DMS153 (cell line): Measurements from ENCODE around the gene RAB43.

Experiments used
- DNase-seq: peaks from one replicate; lab custom pipeline; 2025; lab: John Stamatoyannopoulos, UW

The RAB43 gene

DNA sequence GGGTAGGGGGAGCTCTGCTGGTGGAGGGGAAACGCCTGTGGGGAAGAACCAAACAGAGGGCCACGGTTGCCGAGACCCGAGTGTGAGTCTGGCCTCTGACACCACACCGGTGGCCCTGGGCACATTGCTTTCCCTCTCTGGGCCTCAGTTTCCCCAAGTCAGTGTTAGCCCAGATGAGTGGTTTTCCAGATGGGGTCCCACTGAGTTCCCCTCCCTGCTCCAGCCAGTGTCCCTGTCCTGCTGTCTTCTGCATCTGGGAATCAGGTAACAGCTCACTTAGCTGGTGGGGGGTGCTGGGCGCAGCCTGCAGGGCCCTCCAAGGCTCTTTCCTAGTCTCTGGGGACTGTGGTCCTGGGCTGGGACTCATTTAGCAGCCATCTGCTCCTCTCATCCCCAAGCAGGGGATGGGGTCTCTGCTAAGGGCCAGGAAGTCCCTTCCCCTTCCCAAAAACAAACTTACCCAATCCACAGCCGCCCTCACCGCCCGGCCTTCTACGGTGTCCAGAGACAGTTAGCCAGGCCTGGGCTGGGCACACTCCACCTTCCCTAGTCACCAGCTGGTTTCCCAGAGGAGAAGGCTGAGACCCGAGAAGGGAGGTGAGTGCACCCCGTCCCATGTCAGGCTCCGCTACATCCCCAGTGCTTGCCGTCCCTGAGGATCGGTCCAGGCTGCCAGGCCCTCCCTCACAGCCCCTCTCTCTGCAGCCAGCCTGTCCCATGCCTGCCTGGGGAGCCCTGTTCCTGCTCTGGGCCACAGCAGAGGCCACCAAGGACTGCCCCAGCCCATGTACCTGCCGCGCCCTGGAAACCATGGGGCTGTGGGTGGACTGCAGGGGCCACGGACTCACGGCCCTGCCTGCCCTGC, 60.3 kb downstream of the RAB43 start:
- no peak for DNase-seq

DNA sequence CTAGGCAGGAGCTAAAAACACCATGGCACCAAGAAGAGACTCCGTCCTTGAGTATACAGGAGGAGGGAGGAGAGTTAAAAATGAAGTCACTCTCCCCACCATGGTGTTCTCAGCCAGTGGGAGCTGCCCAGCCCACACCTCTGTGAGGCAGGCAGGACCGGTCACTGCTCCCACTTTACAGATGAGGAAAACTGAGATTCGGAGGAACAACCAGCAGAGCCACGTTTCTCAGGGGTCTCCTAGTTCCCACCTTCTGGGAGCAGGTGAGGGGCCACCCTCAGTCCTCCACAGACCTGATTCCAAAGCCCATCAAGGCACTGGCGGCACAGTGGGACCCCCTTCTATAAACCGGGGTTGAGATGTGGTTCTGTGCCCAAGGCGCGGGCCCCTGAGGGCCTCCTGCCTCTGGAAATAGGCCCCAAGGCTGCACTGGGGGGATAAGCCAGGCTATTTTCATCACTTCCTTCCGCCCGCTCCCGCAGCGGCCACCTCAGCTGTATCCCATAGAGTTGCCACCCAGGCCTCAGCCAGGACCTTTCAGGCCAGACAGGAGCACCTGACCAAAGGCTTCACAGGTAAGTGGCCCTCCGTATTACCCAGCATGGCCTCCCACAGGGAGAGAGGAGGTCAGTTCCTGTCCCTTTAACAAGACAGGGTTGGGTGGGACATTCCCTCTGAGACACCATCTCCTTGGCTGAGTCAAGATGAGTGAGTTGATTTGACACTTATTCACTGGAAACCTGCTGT, 61.2 kb downstream of the RAB43 start, which contains the start of gene GP9:
Gene GP9 (plus strand): TSS at position 504 of the 747 bp plus-strand sequence. CDS start 961 bp downstream, outside the sequence.
- no peak for DNase-seq

DNA sequence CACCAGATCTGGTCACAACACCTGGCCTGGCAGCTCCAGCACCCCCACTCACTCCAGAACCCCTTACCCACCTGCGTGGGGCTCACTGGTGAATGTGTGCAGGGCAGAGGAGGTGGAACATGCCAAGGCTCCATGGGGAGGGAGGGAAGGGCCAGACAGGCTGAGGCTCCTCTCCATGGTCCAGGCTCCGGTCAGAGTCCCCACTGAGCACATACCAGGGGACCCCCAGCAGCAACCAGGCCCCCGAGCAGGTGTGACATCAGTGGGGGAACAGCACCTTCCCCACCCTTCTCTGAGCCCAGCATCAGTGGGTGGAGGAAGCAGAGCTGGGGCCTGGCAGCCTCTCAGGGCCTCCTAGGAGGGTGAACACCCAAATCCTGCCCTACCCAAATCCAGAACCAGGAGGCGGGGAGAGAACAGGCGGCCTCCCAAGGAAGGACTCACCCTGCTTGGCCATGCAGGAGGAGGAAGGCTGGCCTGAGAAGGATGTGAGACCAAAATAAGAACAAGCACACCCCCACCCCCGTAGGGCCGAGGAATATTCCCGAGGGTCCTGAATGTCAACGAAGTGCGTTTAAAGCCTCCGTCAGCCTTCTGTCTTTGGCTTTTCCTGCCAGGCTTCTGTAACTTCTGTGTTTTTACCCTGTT, 62.2 kb downstream of the RAB43 start:
- no peak for DNase-seq

DNA sequence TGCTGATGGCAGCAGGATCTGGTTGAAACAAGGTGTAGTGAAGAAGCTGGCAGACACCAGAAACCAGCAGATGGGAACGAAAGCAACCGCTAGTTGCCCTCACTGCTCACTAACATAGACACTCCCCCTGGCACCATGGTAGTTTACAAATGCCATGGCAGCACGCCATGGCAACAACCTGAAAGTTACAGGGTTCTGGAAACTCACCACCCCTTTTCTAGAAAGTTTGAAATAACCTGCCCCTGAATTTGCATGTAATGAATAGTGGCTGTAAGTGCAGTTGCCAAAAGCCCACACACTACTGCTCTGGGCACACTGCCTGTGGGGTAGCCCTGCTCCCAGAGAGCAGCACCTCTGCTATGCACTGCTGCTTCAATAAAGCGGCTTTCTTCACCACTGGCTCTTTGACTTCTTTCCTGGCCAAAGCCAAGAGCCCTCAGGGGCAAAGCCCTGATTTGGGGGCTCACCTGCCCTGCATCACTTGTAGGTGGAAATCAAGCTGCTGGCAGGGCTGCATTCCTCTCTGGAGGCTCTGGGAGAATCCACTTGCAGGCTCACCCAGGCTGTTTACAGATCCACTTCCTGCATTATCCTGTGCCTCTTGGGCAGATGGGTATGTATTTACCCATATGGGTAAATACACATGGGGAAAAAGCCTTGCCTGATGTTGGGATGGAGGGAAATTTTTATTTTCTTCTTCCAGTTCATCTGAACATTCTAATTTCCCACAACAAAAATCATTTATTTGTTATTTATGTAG, 63.0 kb downstream of the RAB43 start:
- DNase-seq, result peak; percentile 75

DNA sequence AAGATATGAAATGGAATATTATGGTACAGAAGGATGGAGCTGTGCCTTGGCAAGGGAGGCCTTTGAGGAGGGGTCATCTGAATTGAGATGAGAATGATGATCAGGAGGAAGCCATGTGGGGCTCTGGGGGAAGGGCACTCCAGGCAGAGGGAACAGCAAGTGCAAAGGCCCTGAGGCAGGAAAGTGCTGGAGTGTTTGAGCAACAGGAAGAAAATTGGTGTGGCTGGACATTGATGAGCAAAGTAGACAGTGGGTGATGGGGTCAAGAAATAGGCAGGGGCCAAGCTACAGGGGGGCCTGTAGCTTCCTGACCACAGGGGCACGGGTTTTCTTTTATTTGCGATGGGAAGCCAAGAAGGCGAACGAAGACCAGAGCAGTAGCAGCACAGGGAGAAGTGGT, 64.4 kb downstream of the RAB43 start:
- DNase-seq, result no peak

DNA sequence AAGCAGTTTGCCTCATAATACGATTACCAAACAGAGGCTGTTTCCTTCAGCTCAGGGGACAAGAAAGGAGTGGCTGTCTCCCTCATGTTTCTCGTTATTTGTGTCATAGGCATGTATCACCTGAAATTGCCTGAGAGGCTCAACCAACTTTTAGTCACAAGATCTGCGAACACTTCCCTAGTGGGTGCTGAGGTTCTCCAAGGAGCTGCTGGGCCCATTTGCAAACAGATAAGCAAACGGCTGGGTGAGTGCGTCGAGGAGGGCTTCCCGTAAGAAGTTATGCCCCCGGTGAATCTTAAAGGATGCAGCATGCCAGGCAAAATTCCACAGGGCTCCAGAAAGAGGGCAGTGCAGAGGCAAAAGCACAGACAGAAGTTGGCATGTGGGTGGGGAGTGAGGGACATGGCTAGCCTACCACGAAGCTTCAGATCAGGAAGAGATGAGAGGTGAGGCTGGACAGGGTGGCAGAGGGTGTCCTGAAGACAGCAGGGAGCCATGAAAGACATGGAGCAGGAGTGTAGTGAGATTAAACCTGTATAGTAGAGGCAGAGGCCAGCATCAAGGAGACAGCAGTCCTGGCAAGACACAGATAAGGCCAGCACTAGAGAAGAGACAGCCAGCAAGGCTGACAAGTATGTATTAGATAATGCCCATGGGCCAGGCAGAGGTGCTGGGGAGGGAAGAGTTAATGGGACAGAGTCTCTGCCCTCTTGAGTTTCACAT, 65.0 kb downstream of the RAB43 start:
- DNase-seq, result no peak

DNA sequence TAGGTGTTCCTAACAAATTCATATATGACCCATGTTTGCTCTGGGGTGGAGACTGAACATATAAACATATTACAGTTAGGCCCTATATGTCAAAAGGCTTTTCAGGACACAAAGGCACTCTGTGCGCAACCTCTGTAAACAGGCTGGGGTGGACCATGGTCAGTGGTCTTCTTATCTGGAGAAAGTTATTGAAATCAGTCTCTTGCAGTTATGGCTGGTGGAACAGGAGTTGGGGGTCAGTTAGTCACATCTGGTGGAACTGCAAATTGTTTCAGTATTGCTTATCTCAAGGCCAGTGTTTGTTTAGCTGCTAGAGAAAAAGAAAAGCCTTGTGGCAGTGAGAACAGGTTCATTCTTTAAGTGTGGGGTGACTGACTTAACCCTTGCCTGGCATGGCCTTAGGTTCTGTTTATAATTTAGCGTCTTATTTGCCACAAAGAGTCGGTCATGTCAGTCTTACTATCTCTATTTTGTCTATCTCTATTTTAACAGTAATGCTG, 66.9 kb downstream of the RAB43 start:
- DNase-seq, result no peak

DNA sequence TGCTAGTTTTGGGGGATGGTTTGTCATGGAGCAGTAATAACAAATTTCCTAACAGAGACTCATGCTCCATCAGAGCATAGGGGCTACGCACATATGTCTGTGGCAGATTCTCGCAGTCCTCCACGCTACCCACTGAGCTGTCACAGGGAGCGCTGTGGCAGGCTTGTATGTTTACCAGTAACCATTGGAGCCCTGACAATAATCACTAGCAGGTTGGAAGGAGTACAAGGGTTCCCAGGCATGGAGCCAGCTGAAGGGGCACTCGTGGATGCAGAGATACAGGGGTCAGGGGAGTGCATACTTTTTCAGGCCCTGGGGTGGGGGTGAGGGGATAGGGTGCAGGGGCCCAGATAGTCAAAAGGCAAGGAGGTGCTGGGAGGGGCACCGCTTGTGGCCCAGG, 68.9 kb downstream of the RAB43 start:
- DNase-seq, result peak; percentile 47

DNA sequence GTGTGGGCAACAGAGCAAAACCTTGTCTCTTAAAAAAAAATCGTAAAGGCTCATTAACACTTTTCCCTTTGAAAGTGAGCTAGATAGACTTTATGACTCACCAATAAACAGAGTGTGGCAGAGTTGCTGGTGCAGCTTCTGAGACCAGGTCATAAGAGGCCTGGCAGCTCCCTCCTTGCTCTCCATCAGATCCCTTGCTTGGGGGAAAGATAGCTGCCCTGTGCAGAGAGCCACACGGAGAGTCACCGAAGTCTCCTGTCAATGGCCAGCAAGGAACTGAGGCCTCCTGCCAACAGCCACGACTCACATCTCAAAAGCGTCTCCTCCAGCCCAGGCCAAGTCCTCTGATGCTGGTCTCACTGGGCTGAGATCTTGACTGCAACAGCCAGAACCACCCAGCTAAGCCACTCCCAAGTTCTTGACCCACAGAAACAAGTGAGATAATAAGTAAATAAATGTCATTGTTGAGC, 69.7 kb downstream of the RAB43 start:
- no peak for DNase-seq

DNA sequence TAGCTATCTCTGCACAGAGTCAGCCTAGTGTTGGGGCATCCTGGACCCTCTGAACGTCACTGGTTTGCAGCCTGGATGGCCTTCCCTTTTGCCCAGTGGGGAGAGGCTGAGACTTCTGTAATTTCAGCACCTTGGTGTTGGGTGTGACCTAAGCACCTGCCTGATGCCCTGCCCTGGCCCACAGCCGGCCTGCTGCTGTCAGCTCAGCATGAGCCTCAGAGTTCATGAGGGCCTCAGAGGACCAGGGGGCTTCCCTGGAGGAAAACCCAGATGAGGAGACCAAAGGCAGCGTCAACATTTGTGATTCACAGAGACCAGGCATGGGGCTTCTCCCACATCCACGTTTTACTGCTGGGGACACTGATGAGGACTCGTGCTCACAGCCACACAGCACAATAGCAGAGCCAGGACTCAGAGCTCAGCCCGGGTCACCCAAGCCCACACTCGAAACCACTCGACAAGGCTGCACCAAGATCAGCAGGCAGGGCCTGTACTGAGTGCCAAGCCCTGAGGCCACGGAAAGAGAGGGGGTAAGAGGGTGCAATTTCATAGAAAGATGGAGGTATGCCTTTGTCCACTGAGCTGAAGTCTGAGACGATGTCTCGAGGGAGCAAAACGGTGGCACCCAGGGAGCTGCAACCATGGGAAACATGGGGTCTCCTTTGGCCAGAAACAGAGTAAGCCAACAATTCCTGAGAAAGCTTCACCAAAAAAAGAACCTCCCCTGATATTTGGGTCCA, 70.9 kb downstream of the RAB43 start:
- DNase-seq, result no peak

DNA sequence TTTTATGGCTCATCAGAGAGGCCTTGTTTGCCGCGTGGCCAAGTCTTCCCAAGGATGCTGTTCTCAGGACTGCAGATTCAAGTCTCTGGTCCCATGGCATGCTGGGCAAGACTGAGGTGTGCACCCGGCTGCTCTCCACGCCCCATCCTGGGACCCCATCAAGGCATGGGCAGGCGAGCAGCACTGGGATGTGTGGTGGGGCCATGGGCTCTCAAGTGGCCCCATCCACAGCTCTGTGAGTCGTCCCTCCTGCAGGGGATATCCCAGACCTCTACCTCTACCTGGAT, 74.1 kb downstream of the RAB43 start:
- no peak for DNase-seq

DNA sequence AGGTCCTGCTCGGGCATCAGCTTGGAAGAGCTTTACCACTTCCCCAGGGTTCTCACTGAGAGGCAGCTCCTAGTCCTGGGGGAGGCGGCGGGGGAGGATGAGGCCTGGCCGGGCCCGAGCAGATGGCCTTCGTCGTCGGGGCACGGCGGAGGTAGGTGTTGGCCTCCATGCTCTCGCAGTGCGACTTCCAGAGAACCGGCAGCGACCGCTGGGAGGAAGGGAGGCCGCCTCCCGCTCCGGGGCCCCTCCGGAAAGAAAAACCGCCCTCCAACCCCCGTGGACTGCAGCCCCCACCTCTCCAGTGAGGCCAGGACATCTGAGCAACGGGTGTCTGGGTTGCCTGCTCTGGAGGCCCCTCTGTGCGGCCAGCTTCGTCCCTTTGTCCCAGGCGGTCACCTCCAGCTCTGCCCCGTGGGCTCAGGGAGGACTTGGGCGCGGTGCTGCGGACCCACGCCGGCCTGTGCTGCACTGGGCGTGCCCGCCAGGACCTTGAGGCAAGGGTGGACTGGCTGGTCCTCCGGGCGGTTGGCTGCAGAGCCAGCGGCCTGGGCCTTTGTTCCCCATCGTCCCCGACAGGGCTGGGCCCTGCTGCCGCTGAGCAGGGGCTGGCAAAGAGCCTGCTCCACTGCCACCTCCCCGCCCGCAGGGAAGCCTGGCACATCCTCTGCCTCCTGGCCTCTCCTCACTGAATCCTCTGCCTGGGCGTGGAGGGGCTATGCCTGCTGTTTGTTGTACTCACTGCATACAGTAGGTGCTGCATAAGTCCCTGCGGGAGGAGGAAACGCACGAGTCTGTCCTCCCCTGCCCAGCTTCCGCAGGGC, 74.7 kb downstream of the RAB43 start:
- DNase-seq, result no peak

DNA sequence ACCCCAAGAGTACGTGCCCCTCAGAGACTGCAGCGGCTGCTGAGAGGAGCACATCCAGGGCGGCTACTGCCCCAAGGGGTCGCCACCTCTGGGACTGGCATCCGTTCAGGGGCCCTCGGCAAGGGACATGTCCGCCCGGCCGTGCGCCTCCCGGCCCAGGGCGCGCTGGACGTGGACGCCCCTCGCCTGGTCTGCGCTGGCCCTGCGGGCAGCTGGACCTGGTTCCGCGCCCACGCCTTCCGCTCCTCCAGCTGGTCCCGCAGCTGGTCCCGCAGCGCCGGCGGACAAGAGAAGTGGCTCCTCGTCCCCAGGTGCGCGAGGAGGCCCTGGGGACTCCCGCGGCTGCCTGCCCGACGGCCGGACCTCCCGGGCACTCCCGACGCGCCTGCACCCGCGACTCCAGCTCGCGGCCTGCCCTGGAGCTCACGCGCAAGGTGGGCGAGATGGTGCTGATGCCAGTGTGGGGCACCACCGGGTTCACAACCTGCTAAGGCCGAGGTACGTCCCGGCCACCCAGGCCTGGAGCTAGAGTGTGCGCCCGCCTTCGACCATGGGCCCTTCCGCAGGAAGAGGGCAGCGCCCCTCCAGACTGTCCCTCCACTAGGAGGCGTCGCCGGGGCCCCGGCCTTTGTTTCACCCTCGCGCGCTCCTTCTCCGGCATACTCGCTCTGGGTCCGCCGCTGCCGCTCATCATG, 75.4 kb downstream of the RAB43 start:
- DNase-seq, result no peak

DNA sequence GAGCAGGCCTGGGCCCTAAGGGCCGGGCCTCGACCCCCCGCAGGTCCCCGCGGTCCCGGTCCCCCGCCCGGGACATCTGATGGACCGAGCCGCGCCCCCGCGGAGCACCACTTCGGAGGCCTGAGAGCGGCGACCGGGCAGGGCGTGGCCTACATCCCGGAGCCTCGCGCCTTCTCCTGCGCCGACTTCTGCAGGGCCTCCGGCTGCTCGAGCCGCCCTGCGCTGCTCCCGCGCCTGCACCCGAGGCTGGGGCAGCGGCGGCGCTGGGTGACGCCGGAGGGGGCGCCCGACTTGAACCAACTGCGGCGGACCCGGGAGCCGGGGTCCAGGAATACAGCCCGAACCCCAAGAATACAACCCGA, 75.9 kb downstream of the RAB43 start:
- DNase-seq, result no peak

DNA sequence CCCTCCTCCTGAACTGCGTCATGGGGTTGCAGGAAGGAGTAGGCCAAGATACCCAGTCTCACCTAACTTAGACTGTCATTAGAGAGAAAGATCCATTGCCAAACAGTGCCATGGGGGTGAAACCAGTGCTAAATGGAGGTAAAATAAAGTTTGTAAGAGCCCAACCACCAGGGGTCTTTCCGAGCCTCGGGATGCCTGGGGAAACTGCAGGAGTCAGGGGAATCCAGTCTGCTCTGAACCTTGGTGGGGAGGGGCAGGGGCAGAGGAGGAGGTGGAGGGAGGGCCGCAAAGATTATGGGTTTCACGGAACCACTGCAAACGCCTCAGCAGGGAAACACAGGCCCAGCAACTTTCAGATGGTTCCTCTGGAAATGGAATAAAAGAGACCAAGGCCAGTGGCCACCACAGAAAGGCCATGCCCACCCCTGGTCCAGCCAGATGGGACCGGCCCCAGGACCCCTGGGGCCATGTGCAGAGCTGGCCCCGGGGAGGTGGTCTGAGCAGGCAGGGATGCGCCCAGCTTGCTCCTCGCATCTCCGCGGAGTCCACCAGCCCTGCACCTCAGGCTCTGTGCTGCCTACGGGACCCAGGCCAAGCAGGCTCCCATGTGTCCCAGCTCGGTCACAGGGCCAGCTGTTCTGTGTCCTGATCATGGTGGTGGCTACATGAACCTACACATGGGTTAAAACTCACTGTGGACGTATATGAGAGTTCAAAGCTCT, 80.9 kb downstream of the RAB43 start:
- DNase-seq, result no peak

DNA sequence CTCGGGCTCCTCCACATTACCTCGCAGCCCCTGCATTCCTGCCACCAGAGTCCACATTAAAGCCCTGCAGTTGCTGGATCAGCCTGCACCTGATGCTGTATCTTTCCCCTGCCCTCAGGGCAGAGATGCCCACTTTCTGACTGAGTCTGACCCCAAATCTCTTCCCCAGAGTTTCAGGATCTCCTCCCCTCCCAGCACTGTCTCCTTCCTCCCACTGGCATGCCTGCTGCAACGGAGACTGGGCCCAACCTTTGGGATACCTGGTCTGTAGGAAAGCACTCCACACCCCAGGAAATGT, 81.6 kb downstream of the RAB43 start:
- DNase-seq, result no peak

DNA sequence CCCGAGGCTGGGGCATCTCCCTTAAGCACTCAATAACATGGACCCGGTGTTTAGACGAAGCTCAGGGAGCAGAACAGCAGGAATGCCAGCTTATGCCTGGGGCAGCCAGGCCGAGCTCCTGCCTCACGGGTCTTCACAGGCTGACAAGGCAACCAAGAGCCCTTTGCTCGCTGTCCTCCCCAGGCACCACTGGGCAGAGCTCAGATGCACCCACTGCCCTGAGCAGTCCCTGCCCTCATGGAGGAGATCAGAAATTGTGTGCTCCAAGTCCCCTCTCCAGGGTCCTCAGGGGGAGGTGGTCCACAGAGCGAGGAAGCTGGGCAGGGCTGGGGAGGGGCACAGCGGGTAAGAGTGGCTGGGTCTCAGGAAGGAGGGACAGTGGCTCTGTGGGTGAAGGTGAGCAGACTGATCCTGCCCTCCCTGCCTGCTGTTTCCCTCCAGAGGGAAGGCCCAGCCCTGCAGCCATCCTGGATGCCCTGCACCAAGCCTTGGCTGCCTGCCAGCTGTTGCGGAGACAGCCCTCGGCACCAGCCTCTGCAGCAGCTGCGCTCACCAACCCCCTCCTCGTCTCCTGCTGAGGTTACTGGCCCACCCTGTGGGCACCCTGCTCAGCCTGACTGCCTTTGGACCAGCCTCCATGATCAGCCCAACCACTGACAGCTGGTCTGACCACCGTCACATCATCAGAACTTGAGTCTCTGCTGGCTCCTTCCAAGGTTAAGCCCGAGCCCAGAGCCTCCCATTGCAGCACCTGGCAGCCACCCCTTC, 82.1 kb downstream of the RAB43 start:
- peak; percentile 62 for DNase-seq
